ENCODE results near the gene S100A13. TPM values are rescaled to one million over a fixed set of nuclear protein-coding genes. Genes with fewer than 3 reads are reported as not detected.

The S100A13 gene
- total RNA-seq, 1 donor from 2014 or later: 33.7 TPM

DNA sequence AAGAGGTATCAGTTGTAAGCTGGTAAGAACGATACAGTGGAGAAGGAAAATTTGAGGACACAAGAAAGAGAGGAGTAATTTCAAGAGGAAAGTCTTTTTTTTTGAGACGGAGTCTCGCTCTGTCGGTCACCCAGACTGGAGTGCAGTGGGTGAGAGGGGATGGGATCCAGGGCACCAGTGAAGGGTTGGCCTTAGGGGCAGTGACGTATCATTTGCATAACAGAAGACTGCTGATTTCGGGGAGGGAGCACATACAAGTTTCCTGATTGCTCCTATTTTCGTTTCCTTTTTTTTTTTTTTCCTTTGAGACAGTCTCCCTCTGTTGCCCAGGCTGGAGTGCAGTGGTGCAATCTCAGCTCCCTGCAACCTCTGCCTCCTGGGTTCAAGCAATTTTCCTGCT is 4.2 kb downstream of the S100A13 start:
- no peaks in the 10 kb centered on the region for H3K27me3 Mint-ChIP-seq (ENCODE audit: low read depth)
- no peaks in the 10 kb centered on the region for H3K36me3 Mint-ChIP-seq (ENCODE audit: low read depth)
- no peak overlapping the region for H3K27ac Mint-ChIP-seq (ENCODE audit: unreplicated experiment)
- DNase-seq (ENCODE audit: low read depth, low spot score): no peak
- H3K4me3 Mint-ChIP-seq: no peak overlapping the region
- TF ChIP-seq, protein P1, sequence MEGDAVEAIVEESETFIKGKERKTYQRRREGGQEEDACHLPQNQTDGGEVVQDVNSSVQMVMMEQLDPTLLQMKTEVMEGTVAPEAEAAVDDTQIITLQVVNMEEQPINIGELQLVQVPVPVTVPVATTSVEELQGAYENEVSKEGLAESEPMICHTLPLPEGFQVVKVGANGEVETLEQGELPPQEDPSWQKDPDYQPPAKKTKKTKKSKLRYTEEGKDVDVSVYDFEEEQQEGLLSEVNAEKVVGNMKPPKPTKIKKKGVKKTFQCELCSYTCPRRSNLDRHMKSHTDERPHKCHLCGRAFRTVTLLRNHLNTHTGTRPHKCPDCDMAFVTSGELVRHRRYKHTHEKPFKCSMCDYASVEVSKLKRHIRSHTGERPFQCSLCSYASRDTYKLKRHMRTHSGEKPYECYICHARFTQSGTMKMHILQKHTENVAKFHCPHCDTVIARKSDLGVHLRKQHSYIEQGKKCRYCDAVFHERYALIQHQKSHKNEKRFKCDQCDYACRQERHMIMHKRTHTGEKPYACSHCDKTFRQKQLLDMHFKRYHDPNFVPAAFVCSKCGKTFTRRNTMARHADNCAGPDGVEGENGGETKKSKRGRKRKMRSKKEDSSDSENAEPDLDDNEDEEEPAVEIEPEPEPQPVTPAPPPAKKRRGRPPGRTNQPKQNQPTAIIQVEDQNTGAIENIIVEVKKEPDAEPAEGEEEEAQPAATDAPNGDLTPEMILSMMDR (conservative IDR thresholded peaks at IDR 0.05): no peak
- H3K9me3 Mint-ChIP-seq: no peaks in the 10 kb centered on the region
- peaks cover 43% of the 10 kb centered on the region for H3K4me1 Mint-ChIP-seq

DNA sequence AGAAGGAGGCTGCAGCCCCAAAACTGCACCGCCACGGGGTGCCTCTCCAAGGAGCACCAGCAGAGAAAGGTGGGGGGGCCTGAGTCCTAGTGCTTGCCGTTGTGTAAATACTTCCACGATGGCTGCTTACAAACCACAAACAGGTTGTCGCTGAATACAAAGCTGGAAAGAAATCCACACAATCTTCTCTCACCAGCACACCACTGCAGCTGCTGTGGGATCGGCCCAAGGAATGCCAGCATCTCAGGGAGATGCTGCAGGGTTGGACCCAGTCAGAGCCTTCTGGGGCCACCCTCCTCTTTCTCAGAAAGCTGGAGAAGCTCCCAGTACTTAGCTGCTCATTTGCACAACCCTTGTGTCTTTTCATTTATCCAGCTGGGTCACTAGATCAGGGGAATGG is 8.1 kb downstream of the S100A13 start:
- no peak overlapping the region for H3K4me3 Mint-ChIP-seq
- no peak for DNase-seq (ENCODE audit: low read depth, low spot score)
- peaks cover 19% of the 10 kb centered on the region for H3K4me1 Mint-ChIP-seq
- no peaks in the 10 kb centered on the region for H3K9me3 Mint-ChIP-seq
- no peaks in the 10 kb centered on the region for H3K27me3 Mint-ChIP-seq (ENCODE audit: low read depth)
- H3K27ac Mint-ChIP-seq (ENCODE audit: unreplicated experiment): no peak overlapping the region
- TF ChIP-seq, protein P1 (conservative IDR thresholded peaks at IDR 0.05): no peak
- no peaks in the 10 kb centered on the region for H3K36me3 Mint-ChIP-seq (ENCODE audit: low read depth)

DNA sequence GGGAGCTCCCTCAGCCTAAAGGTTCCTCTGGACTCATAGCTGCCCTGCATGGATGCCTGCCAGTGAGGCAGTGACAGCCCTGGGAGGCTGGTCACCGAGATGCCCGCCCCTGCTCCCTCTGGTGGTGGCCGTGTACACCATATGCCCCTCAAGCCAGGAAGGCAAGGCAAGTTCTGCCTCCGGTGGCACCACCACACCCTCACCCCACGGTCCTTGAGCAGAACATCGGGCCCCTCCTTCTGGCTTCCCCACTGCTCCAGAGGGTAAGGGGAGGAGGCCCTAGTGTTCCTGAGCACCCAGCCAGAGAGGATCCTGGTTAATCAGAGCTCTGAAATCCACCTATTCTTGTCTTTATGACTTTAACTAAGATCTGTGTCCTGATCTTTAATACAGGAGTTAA is 9.6 kb downstream of the S100A13 start:
- no peaks in the 10 kb centered on the region for H3K27me3 Mint-ChIP-seq (ENCODE audit: low read depth)
- H3K36me3 Mint-ChIP-seq (ENCODE audit: low read depth): no peaks in the 10 kb centered on the region
- H3K4me1 Mint-ChIP-seq: peaks cover 5% of the 10 kb centered on the region
- peak overlapping the region; percentile 35 for H3K27ac Mint-ChIP-seq (ENCODE audit: unreplicated experiment)
- H3K4me3 Mint-ChIP-seq: no peak overlapping the region
- no peaks in the 10 kb centered on the region for H3K9me3 Mint-ChIP-seq
- TF ChIP-seq, protein P1 (conservative IDR thresholded peaks at IDR 0.05): peak; percentile 63
- peak; percentile 49 for DNase-seq (ENCODE audit: low read depth, low spot score)

DNA sequence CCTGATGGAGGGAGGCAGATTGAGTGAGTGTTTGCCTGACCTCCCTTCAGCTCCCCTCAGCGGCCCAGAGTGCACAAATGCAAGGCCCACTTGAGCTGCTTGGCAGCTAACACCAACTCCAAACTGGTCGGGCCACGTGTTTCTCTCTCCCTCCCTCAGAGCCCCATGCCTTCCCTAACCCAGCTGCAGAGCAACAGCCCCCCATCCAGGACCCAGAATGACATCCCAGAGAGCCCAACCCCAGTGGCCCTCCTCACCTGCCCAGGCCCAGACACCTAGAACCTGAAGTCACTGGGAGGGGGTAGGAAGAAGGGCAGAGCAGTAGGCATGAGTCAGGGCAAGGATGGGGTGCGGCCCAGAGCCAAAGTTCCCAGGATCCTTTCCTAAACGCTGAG is 10.4 kb downstream of the S100A13 start:
- Mint-ChIP-seq H3K9me3 (no peaks in the 10 kb centered on the region), H3K27ac (ENCODE audit: unreplicated experiment) (no peak overlapping the region), H3K4me1 (peaks cover 5% of the 10 kb centered on the region), H3K4me3 (no peak overlapping the region), H3K36me3 (ENCODE audit: low read depth) (no peaks in the 10 kb centered on the region), H3K27me3 (ENCODE audit: low read depth) (no peaks in the 10 kb centered on the region)
- DNase-seq (ENCODE audit: low read depth, low spot score): no peak
- TF ChIP-seq, protein P1 (conservative IDR thresholded peaks at IDR 0.05): no peak

DNA sequence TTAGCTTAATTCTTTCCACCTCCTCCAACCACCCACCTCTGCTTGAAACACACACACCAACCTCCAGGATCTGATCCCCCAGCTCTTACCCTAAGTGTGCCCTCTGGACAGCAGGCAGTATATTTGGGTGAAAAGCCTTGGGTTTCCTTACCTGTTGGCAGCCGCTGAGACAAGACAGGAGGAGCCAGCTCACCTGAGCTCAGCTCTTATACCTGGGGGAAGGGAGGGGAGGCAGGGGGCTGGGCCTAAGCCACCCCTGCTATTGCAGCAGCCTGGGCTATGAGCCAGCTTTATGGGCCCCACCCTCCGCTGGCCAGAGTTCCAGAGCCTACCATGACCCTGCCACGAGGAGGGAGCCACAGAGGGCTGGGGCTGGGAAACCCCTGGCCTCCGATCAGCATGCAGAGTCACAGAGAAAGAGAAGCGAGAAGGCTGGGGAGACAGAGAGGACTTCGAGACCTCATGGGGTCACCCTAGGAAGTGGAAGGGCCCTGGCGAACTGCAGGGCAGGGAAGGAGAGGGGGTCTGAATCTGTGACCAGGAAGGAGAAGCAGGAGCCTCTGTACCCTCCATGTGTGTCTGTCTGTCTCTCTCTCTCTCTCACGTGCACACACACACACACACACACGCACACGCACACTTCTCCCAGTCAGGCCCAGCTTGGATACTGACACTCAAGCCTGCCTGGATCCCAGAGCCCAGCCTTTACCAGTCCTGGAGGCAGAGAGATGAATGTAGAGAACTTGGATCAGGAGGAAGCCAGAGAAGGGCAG is 11.0 kb downstream of the S100A13 start, which contains the start of gene S100A14:
Gene S100A14 (minus strand): TSS at position 182 of the 773 bp plus-strand sequence. CDS start 467 bp downstream, outside the sequence.
- Mint-ChIP-seq H3K36me3 (ENCODE audit: low read depth) (no peaks in the 10 kb centered on the region), H3K4me3 (no peak within 1 kb of the TSS), H3K27me3 (ENCODE audit: low read depth) (no peaks in the 10 kb centered on the region), H3K4me1 (peaks cover 11% of the 10 kb centered on the region), H3K27ac (ENCODE audit: unreplicated experiment) (peak within 1 kb of the TSS; percentile 89), H3K9me3 (no peaks in the 10 kb centered on the region)
- no peak for DNase-seq (ENCODE audit: low read depth, low spot score)
- TF ChIP-seq, protein P1 (conservative IDR thresholded peaks at IDR 0.05): no peak

Measured in neural crest cell (in vitro differentiated cells).